IMR-90 (cell line): Measurements from ENCODE around the gene RPS27L. TPM values are rescaled to one million over a fixed set of nuclear protein-coding genes. Genes with fewer than 3 reads are reported as not detected.

ENCODE experiments used
- ATAC-seq: fragments of 200-7000 bp; cut with Tn5 transposase; 2 replicates; pipeline ENCODE4 v1.9.1; 2020; ENCODE audit warnings: low read depth, mild to moderate bottlenecking, moderate library complexity
- BruUV-seq: library from RNA; stranded (reverse); fragments of 400-500 nt; replicated peaks from 2 replicates; lab custom pipeline; 2021; lab: Mats Ljungman, UMichigan
- CTCF ChIA-PET: fragments of 300-600 bp; formaldehyde crosslinking; extraction: SDS; loops from one replicate; lab custom pipeline; 2021; ENCODE audit warnings: antibody characterized with exemption; lab: Yijun Ruan, JAX
- POLR2A ChIA-PET: fragments of 300-600 bp; sonication (Branson Sonifier 250); formaldehyde crosslinking; loops from one replicate; lab custom pipeline; 2022; ENCODE audit warnings: antibody characterized with exemption; ENCODE audit not compliant: unreplicated experiment; lab: Charles Lee
- DNase-seq: peaks from one replicate; pipeline ENCODE4 v3.0.0; 2013
- H2AFZ ChIP-seq: replicated peaks from 2 replicates; pipeline ENCODE3; 2013; ENCODE audit warnings: low read length, mild to moderate bottlenecking; ENCODE audit not compliant: poor library complexity
- H2AK5ac ChIP-seq: 2 replicates; pipeline ENCODE4 v1.6.1; 2013; ENCODE audit warnings: low read depth, low read length, inconsistent platforms
- H2AK9ac ChIP-seq: replicated peaks from 2 replicates; pipeline ENCODE3; 2013; ENCODE audit warnings: mild to moderate bottlenecking, low read depth, low read length, moderate library complexity; ENCODE audit not compliant: poor library complexity
- H2BK120ac ChIP-seq: 2 replicates; pipeline ENCODE4 v1.6.1; 2013; ENCODE audit warnings: low read depth, low read length, inconsistent platforms
- H2BK15ac ChIP-seq: 3 replicates; pipeline ENCODE4 v1.6.1; 2013; ENCODE audit warnings: low read depth, low read length, inconsistent platforms
- H2BK20ac ChIP-seq: 2 replicates; pipeline ENCODE4 v1.6.1; 2013; ENCODE audit warnings: low read depth, mild to moderate bottlenecking, inconsistent platforms, low read length, moderate library complexity
- H2BK5ac ChIP-seq: 2 replicates; pipeline ENCODE4 v1.6.1; 2013; ENCODE audit warnings: mild to moderate bottlenecking, low read depth, low read length, inconsistent platforms; ENCODE audit not compliant: poor library complexity, severe bottlenecking
- H3K14ac ChIP-seq: replicated peaks from 2 replicates; pipeline ENCODE4 v1.6.1; 2013; ENCODE audit warnings: low read depth, low read length, inconsistent platforms
- H3K18ac ChIP-seq: 2 replicates; pipeline ENCODE4 v1.6.1; 2013; ENCODE audit warnings: low read depth, low read length, control low read depth
- H3K23ac ChIP-seq: 2 replicates; pipeline ENCODE4 v1.6.1; 2013; ENCODE audit warnings: low read depth, low read length, inconsistent platforms
- H3K27ac ChIP-seq: 2 replicates; pipeline ENCODE4 v1.5.1; 2013; ENCODE audit warnings: mild to moderate bottlenecking, control low read depth, low read length; ENCODE audit not compliant: insufficient read depth
- H3K27me3 ChIP-seq: 2 replicates; pipeline ENCODE4 v1.6.1; 2013; ENCODE audit warnings: low read length; ENCODE audit not compliant: control insufficient read depth, insufficient read depth
- H3K36me3 ChIP-seq: 2 replicates; pipeline ENCODE4 v1.6.1; 2013; ENCODE audit warnings: low read length, mixed read lengths; ENCODE audit not compliant: control insufficient read depth, insufficient read depth
- H3K4ac ChIP-seq: 2 replicates; pipeline ENCODE4 v1.6.1; 2013; ENCODE audit warnings: low read depth, low read length, inconsistent platforms
- H3K4me1 ChIP-seq: 2 replicates; pipeline ENCODE4 v1.6.1; 2013; ENCODE audit warnings: low read length, mixed read lengths; ENCODE audit not compliant: control insufficient read depth, insufficient read depth
- H3K4me2 ChIP-seq: 2 replicates; pipeline ENCODE4 v1.6.1; 2013; ENCODE audit warnings: low read depth, mild to moderate bottlenecking, control low read depth, low read length, moderate library complexity
- H3K4me3 ChIP-seq: 2 replicates; pipeline ENCODE4 v1.5.1; 2013; ENCODE audit warnings: low read depth, mild to moderate bottlenecking, control low read depth, low read length, moderate library complexity; ENCODE audit not compliant: insufficient read depth
- H3K56ac ChIP-seq: 2 replicates; pipeline ENCODE4 v1.6.1; 2013; ENCODE audit warnings: low read length, inconsistent platforms; ENCODE audit not compliant: insufficient read depth; ENCODE audit errors: extremely low read depth
- H3K79me1 ChIP-seq, 2 experiments: 2 replicates each; pipeline ENCODE4 v1.6.1; 2013; ENCODE audit warnings: low read length in 2 of 2, inconsistent platforms in 1 of 2, low read depth in 1 of 2
- H3K9ac ChIP-seq: 2 replicates; pipeline ENCODE4 v1.6.1; 2013; ENCODE audit warnings: low read depth, low read length, control low read depth
- H3K9me1 ChIP-seq: 2 replicates; pipeline ENCODE4 v1.6.1; 2013; ENCODE audit warnings: low read length, inconsistent platforms; ENCODE audit not compliant: insufficient read depth
- H3K9me3 ChIP-seq: 2 replicates; pipeline ENCODE4 v1.6.1; 2013; ENCODE audit warnings: low read length; ENCODE audit not compliant: control insufficient read depth, insufficient read depth
- H4K20me1 ChIP-seq: 2 replicates; pipeline ENCODE4 v1.6.1; 2013; ENCODE audit warnings: low read length, inconsistent platforms; ENCODE audit not compliant: insufficient read depth
- H4K5ac ChIP-seq: 2 replicates; pipeline ENCODE4 v1.6.1; 2013; ENCODE audit warnings: mild to moderate bottlenecking, low read depth, low read length, control low read depth
- H4K8ac ChIP-seq, 2 experiments: 2 replicates each; pipeline ENCODE4 v1.6.1; 2013; ENCODE audit warnings: low read depth in 2 of 2, low read length in 2 of 2, control low read depth in 1 of 2, inconsistent platforms in 1 of 2
- H4K91ac ChIP-seq: 2 replicates; pipeline ENCODE4 v1.6.1; 2013; ENCODE audit warnings: low read depth, low read length, inconsistent platforms; ENCODE audit not compliant: insufficient read depth
- BHLHE40 ChIP-seq: fragments of 150-350 bp; IDR thresholded peaks from 2 replicates; pipeline ENCODE4 v1.6.1; 2016; ENCODE audit warnings: mild to moderate bottlenecking, low read depth, low read length
- CEBPB ChIP-seq: IDR thresholded peaks from 2 replicates; pipeline ENCODE4 v1.6.1; 2012; ENCODE audit warnings: low read depth, low read length, improper control_type of control experiment
- CHD1 ChIP-seq: IDR thresholded peaks from 2 replicates; pipeline ENCODE4 v1.6.1; 2012; ENCODE audit warnings: low read depth, low read length, improper control_type of control experiment
- CTCF ChIP-seq: conservative IDR thresholded peaks from 2 replicates; pipeline ENCODE4 v1.5.1; 2012; ENCODE audit warnings: mild to moderate bottlenecking, low read depth, low read length, improper control_type of control experiment
- ELK1 ChIP-seq: fragments of 150-350 bp; IDR thresholded peaks from 2 replicates; pipeline ENCODE4 v1.6.1; 2016; ENCODE audit warnings: low read depth, mild to moderate bottlenecking, low read length, moderate library complexity, borderline replicate concordance
- FOS ChIP-seq: fragments of 150-350 bp; IDR thresholded peaks from 2 replicates; pipeline ENCODE4 v1.6.1; 2016; ENCODE audit warnings: low read depth, low read length
- MAFK ChIP-seq: IDR thresholded peaks from 2 replicates; pipeline ENCODE4 v1.6.1; 2012; ENCODE audit warnings: low read depth, low read length, improper control_type of control experiment
- NFE2L2 ChIP-seq: fragments of 150-350 bp; IDR thresholded peaks from 2 replicates; pipeline ENCODE4 v1.6.1; 2016; ENCODE audit warnings: low read depth, mild to moderate bottlenecking, low read length
- POLR2A ChIP-seq: IDR thresholded peaks from 2 replicates; pipeline ENCODE4 v1.6.1; 2012; ENCODE audit warnings: mild to moderate bottlenecking, low read depth, low read length
- RCOR1 ChIP-seq: IDR thresholded peaks from 2 replicates; pipeline ENCODE4 v1.6.1; 2012; ENCODE audit warnings: mild to moderate bottlenecking, low read length, improper control_type of control experiment; ENCODE audit not compliant: insufficient replicate concordance
- RFX5 ChIP-seq: IDR thresholded peaks from 2 replicates; pipeline ENCODE4 v1.8.0; 2012; ENCODE audit warnings: low read depth, mild to moderate bottlenecking, low read length, moderate library complexity
- WGBS, 2 experiments: methylation state at CpG; one replicate each; pipeline versions ENCODE4 v1.1.5 to v1.1.7; 2013; ENCODE audit warnings: missing lambda C conversion rate in 2 of 2; ENCODE audit not compliant: insufficient read length in 1 of 2; ENCODE audit errors: extremely low coverage in 2 of 2; 5-methylcytosine and 5-hydroxymethylcytosine counted together
- dilution Hi-C: fragments of 300-500 bp; cut with HindIII; formaldehyde crosslinking; loops from one replicate; pipeline ENCODE4 v1.14.3; 2018; ENCODE audit warnings: low sequenced_read_pairs; ENCODE audit not compliant: unreplicated experiment
- in situ Hi-C: fragments of 300-500 bp; cut with MboI; formaldehyde crosslinking; loops from 3 replicates; pipeline ENCODE4 v1.14.3; 2019; ENCODE audit warnings: low sequenced_read_pairs, inconsistent platforms, mixed read lengths
- intact Hi-C: fragments of 100-400 bp; cut with micrococcal nuclease; formaldehyde crosslinking; loops from 2 replicates; pipeline ENCODE4 v1.10.0; 2022
- polyA plus RNA-seq, 3 experiments: library from polyadenylated mRNA; depleted of rRNA; stranded (reverse); fragments of >200 nt; gene quantifications; 2 replicates each; pipeline ENCODE4 v1.2.3, GENCODE V29; 2012; ENCODE audit warnings: low replicate concordance in 1 of 3
- total RNA-seq: library from RNA; depleted of rRNA; stranded (reverse); fragments of >200 nt; gene quantifications from 2 replicates; pipeline ENCODE4 v1.2.3, GENCODE V29; 2012

Gene RPS27L
- total and polyA plus RNA-seq, 2 of the 4 experiments (the other 2 are of a cell fraction): 53.1 to 302 TPM

GRCh38 chr15:63114465-63114864 is 42.8 kb downstream of the RPS27L start:
- Histone ChIP-seq H3K27ac (no peak overlapping the region), H4K5ac (peak overlapping the region; percentile 7; the same call in 1 of the 2 replicates), H2BK20ac (peak overlapping the region; percentile 87), H2AFZ (peak overlapping the region; percentile 26), H3K9me1 (peaks cover 7% of the 10 kb centered on the region), H2AK9ac (peak overlapping the region; percentile 11), H3K4me2 (no peak overlapping the region), H4K91ac (peak overlapping the region; percentile 79; the same call in 1 of the 2 replicates), H3K18ac (0 out of 2 replicates have a peak overlapping the region, but pooled peaks have one; percentile 38), H3K4me1 (peaks cover 8% of the 10 kb centered on the region; the same call in 1 of the 2 replicates), H2BK15ac (peak overlapping the region; percentile 87; the same call in 2 of the 3 replicates), H3K4me3 (no peak overlapping the region), H3K36me3 (no peaks in the 10 kb centered on the region), H3K4ac (peak overlapping the region; percentile 64), H2AK5ac (no peak overlapping the region; the same call in 1 of the 2 replicates), H3K14ac (peak overlapping the region; percentile 73), H3K9me3 (peaks cover 7% of the 10 kb centered on the region), H3K27me3 (no peaks in the 10 kb centered on the region), H2BK120ac (peak overlapping the region; percentile 86), H3K9ac (no peak overlapping the region), H4K20me1 (no peaks in the 10 kb centered on the region), H3K79me1 (no peaks in the 10 kb centered on the region), H2BK5ac (peak overlapping the region; percentile 21), H4K8ac (peak overlapping the region in 1 of 2 experiments; percentile 72; a peak in 2 of 4 replicates), H3K56ac (no peak overlapping the region), H3K23ac (no peak overlapping the region)
- WGBS, 2 experiments: no CpG with 5 or more reads among the region's 2 CpGs
- dilution Hi-C loops: no loop called here
- no TSS peak for BruUV-seq
- intact Hi-C loops: no loop called here
- ATAC-seq (no peak), DNase-seq (no peak)
- CTCF ChIA-PET: no interaction called here
- no peak for TF ChIP-seq NFE2L2
- TF ChIP-seq CEBPB: no peak
- TF ChIP-seq MAFK: no peak
- TF ChIP-seq CTCF: no peak
- TF ChIP-seq FOS: no peak
- no peak for TF ChIP-seq ELK1
- no peak for TF ChIP-seq BHLHE40
- no peak for TF ChIP-seq CHD1
- TF ChIP-seq POLR2A: no peak
- no peak for TF ChIP-seq RCOR1
- no peak for TF ChIP-seq RFX5
- POLR2A ChIA-PET: no interaction called here
- in situ Hi-C loops: no loop called here
